HG02981 (cell line): ENCODE data around the gene REX1BD.
A peak's percentile ranks its signal among the peaks of the same experiment; 100 is the strongest.

ENCODE experiments used
- ATAC-seq: cut with Tn5 transposase; IDR thresholded peaks from one replicate; pipeline ENCODE4 v1.9.1; 2021; ENCODE audit warnings: mild to moderate bottlenecking, moderate library complexity; ENCODE audit not compliant: unreplicated experiment

Gene REX1BD

DNA sequence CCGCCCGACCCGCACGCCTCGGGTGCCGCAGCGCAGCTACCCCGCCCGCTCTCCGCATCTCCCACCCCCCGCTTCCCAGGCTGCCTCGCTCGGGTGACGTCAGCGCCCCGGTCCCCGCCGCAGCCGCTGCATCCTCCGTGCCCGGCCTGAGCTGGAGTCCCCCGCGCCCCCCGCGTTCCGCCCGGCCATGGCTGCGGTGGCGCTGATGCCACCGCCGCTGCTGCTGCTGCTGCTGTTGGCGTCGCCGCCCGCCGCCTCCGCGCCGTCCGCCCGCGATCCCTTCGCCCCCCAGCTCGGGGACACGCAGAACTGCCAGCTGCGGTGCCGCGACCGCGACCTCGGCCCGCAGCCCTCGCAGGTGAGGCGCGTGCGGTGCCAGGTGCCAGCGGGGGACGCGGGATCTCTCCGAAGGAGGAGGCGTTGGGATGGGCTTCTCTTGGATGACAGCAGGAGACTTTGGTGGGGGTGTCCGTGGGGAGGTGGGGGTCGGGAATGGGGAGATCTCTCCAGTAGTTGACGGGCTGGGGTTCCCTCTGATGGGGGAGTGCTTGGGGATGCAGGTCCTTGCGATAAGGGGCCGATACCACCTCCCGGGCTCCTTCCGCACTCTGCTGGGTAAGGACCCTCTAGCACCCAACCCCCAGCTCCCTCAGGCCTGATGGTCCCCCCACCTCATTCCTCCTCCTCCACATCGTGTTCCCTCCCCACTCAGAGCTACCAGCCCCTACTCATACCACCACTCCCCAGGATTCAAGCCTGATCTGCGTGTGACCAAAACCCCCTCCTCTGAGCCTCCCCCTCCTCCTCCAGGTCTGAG, 24.4 kb downstream of the REX1BD start, which contains the start of gene TMEM59L:
Gene TMEM59L (plus strand): TSS at position 99 of the 817 bp plus-strand sequence. CDS start 89 bp downstream, at position 188.
- no peak for ATAC-seq

DNA sequence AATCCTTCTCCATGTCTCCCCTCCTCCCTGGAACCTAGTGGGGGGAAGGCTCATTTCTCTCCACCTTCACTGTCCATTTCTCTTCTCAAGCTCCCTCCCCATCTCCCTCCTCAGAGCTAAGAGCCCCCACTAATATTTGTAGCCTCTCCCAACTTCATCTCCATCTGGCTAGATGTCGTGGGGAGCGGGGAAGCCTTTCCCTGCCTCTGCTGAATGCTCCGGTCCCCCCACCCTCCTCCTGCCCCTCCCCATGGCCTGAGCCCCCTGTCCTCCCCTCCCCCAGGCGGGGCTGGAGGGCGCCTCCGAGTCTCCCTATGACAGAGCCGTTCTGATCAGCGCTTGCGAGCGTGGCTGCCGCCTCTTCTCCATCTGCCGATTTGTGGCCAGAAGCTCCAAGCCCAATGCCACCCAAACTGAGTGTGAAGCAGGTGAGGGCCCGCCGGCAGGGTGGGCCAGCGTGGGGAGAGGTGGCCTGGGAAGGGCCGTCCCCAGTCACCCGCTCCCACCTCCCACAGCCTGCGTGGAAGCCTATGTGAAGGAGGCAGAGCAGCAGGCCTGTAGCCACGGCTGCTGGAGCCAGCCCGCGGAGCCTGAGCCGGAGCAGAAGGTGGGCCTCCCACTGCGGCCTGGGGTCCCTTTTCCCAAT, 25.1 kb downstream of the REX1BD start:
- no peak for ATAC-seq

DNA sequence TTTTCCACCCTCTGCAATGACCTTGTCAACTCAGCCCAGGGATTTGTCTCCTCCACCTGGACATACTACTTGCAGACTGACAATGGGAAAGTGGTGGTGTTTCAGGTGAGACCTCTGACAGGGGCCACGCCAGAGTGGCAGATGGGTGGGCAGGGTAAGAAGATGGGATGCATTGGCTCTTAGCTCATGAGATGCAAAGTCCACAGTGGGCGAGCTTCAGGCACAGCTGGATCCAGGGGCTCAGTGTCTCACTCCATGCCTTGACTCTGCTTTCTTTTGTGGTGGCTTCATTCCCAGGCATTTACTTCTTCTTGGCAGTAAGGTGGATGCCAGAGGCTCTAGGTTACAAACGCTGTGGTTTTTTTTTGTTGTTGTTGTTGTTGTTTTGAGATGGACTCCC, 27.4 kb downstream of the REX1BD start:
- ATAC-seq: no peak

DNA sequence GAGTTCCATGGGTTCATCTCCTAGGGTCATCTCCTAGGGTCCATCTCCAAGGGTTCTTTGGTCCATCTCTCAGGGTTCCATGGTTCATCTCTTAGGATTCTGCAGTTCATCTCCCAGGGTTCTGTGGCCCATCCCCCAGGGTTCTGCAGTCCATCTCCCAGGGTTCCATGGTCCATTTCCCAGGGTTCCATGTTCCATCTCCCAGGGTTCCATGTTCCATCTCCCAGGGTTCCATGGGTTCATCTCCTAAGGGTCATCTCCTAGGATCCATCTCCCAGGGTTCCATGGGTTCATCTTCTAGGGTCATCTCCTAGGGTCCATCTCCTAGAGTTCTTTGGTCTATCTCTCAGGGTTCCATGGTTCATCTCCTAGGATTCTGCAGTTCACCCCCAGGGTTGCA, 29.0 kb downstream of the REX1BD start:
- no peak for ATAC-seq

DNA sequence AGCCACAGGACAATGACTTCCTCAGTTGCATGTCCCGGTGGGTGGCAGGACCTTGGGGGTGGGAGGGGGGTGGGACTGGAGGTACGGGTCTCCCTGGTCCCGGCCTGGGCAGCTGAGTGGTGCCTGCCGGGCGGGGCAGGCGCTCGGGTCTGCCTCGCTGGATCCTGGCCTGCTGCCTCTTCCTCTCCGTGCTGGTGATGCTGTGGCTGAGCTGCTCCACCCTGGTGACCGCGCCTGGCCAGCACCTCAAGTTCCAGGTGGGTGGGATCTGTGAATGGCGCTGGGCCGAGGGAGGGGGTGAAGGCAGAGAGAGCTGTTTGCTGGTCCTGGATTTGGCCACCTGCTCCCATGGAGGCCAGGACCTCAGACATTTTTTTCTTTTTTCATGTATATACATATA, 29.6 kb downstream of the REX1BD start:
- ATAC-seq: no peak

DNA sequence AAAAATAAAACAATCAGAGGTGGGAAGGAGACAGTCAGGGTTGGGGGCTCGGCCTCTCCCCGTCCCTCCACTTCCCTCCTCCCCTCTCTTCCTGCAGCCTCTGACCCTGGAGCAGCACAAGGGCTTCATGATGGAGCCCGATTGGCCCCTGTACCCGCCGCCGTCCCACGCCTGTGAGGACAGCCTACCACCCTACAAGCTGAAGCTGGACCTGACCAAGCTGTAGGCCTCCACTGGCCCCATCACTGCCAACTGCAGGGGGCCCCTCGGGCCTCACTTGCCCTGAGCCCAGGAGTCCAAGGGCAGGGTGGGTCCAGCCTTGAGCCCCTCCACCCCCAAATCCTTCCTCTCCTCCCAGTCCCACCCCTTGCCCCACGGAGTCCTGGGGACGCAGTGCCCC, 31.7 kb downstream of the REX1BD start:
- no peak for ATAC-seq

DNA sequence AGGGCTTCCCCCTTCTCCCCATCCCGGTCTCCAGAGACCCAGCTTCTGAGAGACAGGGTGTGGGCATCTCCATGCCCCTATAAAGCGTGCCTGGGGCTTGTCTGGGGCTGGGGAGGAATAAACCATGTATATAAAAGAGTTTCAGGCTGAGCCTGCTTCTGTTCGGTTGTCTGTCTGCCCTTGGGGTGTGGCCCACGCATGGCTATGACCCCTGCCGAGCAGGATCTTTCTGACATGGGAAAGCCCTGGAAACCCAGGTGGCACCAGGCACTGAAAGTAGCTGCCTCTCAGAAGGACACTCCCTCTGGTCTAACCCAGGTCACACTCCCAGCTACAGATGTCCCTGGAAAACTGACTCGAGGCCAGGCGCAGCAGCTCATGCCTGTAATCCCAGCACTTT, 32.3 kb downstream of the REX1BD start:
- ATAC-seq: no peak

DNA sequence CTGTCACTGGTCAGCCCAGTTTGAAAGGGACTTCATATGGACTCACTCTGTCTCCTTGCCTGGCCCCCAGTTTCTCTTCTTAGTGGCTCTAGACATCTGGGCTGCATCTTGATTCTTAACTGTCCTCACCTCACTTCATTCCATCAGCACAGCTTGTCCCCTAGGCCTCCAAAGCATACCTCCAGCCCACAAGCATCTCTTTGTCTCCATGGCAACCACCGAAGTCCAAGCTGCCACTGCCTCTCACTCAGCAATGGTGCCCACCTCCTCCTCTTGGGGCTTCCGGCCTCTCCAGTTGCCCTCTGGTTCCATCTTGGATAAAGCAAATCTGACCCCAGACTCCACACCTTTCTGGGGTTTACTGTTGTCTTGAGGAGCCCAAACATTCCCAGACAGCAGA, 38.3 kb downstream of the REX1BD start:
- no peak for ATAC-seq

DNA sequence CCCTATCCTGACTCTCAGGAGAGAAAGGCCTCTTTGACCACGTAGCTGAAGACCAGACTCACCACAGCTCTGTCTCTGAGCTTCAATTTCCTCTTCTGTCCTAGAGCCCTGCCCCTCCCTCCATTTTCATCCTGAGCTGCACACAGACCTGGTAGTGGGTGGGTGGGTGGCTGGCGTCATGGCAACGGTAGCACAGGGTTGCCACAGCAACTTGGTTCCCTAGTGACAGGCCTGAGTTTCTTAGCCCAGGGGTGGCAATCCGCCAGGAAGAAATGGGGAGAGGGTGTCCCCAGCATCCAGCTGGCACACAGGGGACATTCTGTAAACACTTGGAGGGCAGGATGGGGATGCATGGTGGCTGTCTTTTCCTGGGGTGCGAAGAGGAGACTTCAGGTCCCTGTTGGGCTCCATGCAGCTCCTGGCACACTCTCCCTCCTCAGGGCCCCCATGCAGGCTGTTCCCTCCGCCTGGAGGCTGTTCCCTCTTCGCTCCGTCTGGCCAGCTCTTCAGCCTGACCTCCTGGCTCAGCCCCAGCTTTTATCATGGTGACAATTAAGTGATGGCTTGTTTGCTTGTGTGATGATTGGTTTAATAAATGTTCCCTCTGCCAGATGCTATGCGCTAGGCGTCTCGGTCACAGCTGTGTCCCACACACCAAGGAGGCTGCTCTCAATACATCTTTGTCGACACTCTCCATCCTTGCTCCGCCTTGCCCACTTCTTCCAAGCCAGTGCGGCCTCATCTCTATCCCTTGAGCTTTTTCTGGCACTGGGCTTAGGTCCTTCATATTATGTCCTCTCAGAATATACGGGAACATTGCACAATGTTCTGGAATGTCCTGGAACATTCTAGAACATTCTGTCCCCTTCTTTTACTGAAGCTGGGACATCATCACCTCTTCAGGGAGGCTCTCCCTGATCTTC, 40.8 kb downstream of the REX1BD start:
- no peak for ATAC-seq

DNA sequence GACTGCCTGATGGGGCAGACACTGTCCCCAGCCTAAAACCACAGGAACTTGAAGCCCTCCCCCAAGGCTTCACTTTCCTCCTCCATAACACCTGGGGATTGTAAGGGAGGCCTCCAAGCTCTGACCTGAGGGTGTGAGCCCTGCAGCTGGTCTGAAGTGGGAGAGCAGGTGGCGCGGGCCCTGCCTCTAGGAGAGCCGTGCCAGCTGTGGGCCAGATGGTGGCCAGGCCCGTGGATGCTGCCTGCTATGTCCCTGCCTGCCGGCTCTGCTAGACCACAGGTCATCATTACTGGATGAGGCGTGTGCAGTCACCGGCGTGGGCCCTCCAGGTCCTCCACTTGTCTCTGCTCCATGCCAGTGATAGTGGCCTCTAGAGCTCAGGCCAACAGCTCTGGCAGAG, 44.7 kb downstream of the REX1BD start:
- no peak for ATAC-seq

DNA sequence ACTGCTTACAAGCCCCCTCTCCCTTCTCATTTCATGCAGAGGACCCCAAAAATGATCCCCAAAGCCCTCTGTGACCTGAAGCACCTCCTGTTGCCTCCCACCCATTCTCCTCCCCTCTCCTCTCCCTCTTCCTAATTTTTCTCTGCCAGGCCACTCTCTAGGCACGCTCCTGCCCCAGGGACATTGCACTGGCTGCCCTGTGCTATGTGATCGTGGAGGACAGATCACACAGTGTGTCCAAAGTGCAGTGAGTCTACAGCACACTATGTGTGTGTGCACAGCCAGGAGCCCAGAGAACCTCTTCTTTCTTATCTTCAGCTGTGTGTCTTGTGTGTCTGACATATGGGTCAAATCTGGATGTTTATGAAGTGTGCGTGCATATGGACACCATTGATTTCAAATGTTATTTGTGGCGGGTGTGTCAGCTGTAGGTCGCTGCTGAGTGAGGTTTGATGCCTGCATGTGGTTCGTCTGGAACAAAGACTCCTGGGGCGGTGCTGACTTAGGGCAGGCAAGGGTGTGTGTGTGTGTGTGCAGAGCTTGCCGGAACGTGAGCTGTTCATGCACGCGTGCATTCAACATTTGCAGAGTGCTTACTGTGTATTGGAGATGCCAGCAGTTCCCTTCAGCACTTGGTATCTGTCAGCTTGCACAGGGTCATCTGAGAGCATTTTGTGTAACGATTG, 46.2 kb downstream of the REX1BD start:
- ATAC-seq: no peak

DNA sequence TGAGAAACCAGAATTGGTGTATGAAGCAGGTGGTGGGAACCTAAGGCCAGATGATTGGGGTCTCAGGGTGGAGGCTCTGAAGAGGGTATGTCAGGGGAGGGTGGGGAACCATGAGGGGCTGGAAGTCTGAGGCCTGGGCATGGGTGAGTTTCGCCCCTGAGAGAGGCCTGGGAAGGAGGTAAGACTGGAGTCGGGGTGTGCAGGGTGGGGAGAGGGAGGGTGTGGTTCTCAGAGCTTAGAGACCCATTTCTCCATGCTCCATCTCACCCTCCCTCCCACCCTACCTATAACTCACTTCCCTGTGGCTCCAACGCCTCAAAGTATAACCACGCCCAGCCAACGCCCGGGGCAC, 47.2 kb downstream of the REX1BD start:
- ATAC-seq: no peak

DNA sequence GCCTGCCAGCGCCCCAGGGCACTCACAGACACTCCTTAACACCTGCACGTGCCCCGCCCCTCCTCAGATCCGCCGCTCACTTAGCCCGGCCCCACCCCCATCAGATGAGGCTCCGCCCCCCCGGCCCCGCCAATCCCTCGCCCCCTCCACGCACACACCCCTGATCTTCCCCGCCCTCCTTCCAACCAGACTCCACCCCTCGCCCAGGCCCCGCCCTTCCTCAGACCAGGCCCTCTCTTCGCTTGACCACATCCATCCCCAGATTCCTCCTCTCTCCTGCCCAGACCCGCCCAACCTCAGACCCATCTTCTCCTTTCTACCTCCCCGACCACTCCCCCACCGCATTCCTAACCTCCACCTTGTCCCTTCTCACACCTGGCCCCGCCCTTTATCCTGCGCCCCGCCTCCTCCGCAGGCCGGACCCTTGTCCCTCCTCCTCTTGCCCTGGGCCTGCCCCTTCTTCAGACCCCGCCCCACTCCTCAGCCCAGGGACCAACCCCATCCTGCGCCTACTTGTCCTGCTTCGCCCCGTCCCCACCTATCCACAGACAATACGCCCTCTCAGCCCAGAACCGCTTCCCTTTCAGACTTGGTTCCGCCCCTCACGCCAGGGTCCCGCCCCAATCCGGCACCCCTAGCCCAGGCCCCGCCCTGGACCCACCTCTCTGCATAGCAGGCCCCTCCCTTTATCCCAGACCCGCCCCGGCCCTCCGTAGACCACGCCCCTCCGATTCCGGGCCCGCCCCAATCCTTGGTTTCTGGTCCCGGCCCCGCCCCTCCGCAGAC, 47.8 kb downstream of the REX1BD start:
- peak; percentile 87 for ATAC-seq

DNA sequence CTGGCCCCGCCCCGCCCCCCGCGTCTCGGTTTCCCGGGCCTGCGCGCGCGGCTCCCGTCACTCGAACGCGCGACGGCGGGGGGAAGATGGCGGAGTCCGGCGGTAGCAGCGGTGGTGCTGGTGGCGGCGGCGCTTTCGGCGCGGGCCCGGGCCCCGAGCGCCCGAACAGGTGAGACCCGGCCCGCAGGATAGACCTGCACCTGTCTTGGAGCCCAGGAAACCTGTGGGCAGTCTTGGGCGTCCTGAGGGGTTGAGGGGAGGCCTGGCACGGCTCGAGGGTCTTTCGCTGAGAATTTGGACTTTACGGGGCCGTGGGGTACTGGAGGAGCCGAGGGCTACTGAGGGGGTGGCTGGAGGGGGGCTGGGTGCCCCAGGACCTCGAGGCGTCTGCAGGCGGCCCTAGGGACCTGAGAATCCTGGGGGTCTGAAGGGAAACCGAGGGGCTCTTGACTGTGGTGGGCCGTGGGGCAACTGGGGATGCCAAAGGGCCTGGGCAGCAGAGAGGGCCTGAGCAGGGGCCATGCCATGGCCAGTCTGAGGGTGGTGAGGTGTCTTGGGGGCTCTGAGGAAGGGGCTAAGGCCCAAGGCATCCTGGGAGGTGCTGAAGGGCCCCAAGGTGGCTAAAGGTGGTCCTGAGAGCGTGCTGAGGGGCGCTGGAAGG, 48.5 kb downstream of the REX1BD start, which contains the start of gene KLHL26:
Gene KLHL26 (plus strand): TSS at position 60 of the 661 bp plus-strand sequence. CDS start 27 bp downstream, at position 87.
- ATAC-seq: no peak

DNA sequence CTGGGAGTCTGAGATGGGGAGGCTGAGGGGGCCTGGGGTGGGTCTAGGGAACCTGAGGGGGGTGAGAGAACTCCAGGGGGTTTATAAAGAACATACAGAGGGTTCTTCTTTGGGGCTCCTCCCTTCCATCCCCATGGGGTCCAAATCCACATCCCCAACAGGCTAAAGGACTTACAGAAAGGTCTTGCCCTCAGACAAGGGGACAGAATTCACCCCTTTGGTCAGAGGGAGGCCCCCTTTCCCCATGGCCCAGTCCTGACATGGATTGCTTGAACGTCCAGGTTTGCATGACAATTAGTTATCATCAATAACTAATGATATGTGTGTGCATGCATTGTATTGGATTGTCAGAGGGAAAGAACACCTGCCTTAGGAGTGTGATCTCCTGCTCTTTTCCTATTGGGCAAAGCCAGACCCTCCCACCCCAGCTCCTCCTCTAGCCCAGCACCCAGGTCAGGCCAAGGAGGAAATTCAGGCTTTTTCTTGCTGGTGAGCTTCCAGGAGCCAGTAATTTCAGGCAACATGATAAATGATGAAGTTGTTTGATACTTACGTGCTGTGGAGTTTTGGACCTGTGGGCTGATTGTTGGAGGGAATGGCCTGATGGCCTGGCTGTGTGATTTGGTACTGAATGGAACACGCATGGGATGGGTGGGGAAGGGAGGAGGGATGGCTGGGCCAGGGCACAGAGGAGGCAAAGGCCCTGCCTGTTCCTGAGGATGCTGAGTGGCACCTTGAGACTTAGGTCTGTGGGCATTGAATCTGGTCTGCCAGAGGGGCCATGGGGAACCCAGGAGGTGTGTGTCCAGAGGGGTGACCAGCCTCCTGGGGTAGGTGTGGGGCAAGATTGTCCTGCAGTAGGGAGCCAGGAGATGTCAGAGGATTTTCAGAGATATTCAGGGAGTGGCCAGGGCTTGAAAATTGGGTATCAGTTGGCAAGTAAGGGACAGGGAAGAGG, 49.4 kb downstream of the REX1BD start:
- no peak for ATAC-seq

DNA sequence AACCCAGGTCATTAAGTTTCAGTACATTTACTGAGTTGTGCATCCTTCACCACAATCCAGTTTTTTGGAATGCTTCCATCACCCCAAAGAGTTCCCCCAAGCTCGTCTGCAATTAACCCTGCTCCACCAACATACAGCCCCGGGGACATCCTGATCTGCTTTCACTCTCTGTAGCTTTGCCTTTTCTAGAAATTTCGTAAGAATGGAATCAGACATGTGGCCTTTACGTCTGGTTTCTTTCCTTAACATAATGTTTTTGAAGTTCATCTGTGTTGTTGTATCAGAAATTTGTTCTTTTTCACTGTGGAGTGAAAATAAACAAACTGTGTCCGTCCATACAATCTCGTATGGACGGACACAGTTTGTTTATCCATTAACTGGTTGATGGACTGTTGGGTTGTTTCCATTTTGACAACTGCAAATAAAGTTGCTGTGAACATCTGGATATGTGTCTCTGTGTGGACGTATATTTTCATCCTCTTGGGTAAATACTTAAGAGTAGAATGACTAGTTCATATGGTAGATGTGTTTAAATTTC, 51.2 kb downstream of the REX1BD start:
- no peak for ATAC-seq
